Activated CD8-positive, alpha-beta T cell treated with anti-CD3 and anti-CD28 coated beads, Interleukin-2, amount 10 ng/mL, durations not matched to agents 7 days and 5 days (primary cell): Measurements from ENCODE around the gene POMT1. TPM values are rescaled to one million over a fixed set of nuclear protein-coding genes. Genes with fewer than 3 reads are reported as not detected.

Source experiments
- ATAC-seq: fragments of 150-1000 bp; cut with Tn5 transposase; one replicate; pipeline ENCODE4 v1.10.0; 2021; ENCODE audit warnings: moderate library complexity
- CTCF ChIA-PET: fragments of 350-600 bp; sonication (Branson Sonifier 250); formaldehyde crosslinking; loops from one replicate; lab custom pipeline; 2021; ENCODE audit warnings: antibody characterized with exemption; lab: Charles Lee
- POLR2A ChIA-PET: fragments of 350-600 bp; sonication (Branson Sonifier 250); formaldehyde crosslinking; loops from one replicate; lab custom pipeline; 2021; ENCODE audit warnings: antibody characterized with exemption; lab: Charles Lee
- DNase-seq: peaks from one replicate; pipeline ENCODE4 v3.0.0-alpha.2; 2020
- H3K27ac Mint-ChIP-seq: one replicate; pipeline ENCODE4 v1.8.0; 2021; ENCODE audit warnings: mild to moderate bottlenecking, mixed read lengths
- H3K27me3 Mint-ChIP-seq: one replicate; pipeline ENCODE4 v1.8.0; 2021; ENCODE audit warnings: low read depth, mixed read lengths
- H3K36me3 Mint-ChIP-seq: one replicate; pipeline ENCODE4 v1.8.0; 2021; ENCODE audit warnings: low read depth, mixed read lengths
- H3K4me1 Mint-ChIP-seq: one replicate; pipeline ENCODE4 v1.8.0; 2021; ENCODE audit warnings: low read depth, mixed read lengths
- H3K4me3 Mint-ChIP-seq: one replicate; pipeline ENCODE4 v1.8.0; 2021; ENCODE audit warnings: mild to moderate bottlenecking, mixed read lengths
- H3K9me3 Mint-ChIP-seq: one replicate; pipeline ENCODE4 v1.8.0; 2022; ENCODE audit warnings: mixed read lengths; ENCODE audit not compliant: insufficient read depth
- total RNA-seq, 2 experiments: library from RNA; stranded (reverse); gene quantifications; one replicate each; pipeline ENCODE4 v1.2.3, GENCODE V29; 2021

The POMT1 gene
- total RNA-seq, 2 experiments from 2014 or later = 34.4 to 39.2 TPM

DNA sequence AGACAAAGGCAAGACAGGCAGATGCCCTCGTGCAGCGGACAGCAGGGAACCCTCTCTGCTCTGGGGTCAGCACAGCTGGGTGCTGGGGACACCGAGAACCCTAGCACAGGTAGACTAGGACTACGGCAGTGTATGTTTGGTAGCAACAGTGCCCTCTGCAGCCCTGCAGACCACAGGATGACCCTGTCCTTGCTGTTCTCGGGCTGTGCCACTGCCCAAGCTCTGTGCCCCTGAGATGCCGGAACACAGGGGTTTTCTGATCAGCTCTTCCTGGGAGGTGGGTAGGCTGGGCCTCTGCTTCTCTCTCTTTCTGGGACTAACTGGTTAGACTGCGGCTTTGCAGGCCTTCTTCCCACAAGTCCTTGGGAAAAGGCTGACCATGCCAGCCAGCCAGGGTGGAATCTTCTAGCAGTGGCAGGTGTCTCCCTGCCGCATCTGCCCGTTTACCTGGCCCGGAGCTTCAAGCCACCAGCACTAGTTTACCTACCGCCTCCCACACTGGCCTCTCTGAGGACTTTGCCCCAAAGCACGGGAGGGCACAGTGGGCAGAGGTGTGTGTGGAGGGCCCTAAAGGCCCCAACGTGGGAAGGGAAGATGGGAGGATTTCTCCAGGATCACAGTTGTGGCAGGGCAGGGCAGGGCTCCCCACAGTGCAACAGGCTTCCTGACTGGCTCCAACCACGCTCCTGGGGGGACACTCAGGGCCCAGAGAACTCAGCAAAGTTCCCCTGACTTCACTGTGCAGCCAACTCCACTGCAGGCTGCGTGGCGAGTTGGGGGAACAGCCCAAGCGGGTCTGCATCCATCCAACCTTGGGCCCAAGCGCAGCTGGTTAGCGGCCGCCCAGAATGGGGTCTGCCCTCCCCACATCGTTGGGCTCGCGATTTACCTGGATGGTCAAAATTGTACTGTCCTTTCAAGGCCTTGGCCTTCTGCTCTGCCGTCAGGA, 27.2 kb downstream of the POMT1 start:
- H3K9me3 Mint-ChIP-seq = no peaks in the 10 kb centered on the region
- ChIA-PET CTCF (no interaction called here), POLR2A (no interaction called here)
- peak overlapping the region; percentile 72 for H3K27ac Mint-ChIP-seq
- ATAC-seq = no peak
- DNase-seq = no peak
- H3K4me3 Mint-ChIP-seq = peak overlapping the region; percentile 81
- peaks cover 34% of the 10 kb centered on the region for H3K36me3 Mint-ChIP-seq
- peaks cover 25% of the 10 kb centered on the region for H3K4me1 Mint-ChIP-seq
- H3K27me3 Mint-ChIP-seq = no peaks in the 10 kb centered on the region

DNA sequence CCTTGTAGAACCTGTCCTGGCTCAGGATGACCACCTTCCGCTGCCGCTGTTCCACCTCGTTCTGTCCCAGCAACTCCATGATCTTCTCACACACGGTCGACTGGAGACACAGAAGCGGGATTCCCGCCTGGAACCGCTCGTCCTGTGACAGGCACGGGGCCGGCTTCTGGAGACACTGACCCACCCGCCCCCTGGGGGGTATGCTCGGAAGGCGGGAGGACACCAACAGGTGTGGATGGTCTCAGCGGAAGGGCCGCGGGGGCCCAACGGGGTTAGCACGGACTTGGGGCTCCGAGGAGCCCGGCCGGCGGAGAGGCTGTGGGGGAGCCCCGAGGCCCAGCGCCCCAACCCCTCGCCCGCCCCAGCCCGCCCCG, 27.8 kb downstream of the POMT1 start:
- ChIA-PET POLR2A (interaction anchor here (1.0 kb wide), 1 partner anchor 55 kb away, joined by 4 read pairs; no protein-coding TSS in a partner anchor), CTCF (no interaction called here)
- Mint-ChIP-seq H3K9me3 (no peaks in the 10 kb centered on the region), H3K4me1 (peaks cover 32% of the 10 kb centered on the region), H3K27ac (peak overlapping the region; percentile 61), H3K27me3 (no peaks in the 10 kb centered on the region), H3K4me3 (peak overlapping the region; percentile 81), H3K36me3 (peaks cover 30% of the 10 kb centered on the region)
- peak; percentile 27 for ATAC-seq
- DNase-seq = peak; percentile 30

DNA sequence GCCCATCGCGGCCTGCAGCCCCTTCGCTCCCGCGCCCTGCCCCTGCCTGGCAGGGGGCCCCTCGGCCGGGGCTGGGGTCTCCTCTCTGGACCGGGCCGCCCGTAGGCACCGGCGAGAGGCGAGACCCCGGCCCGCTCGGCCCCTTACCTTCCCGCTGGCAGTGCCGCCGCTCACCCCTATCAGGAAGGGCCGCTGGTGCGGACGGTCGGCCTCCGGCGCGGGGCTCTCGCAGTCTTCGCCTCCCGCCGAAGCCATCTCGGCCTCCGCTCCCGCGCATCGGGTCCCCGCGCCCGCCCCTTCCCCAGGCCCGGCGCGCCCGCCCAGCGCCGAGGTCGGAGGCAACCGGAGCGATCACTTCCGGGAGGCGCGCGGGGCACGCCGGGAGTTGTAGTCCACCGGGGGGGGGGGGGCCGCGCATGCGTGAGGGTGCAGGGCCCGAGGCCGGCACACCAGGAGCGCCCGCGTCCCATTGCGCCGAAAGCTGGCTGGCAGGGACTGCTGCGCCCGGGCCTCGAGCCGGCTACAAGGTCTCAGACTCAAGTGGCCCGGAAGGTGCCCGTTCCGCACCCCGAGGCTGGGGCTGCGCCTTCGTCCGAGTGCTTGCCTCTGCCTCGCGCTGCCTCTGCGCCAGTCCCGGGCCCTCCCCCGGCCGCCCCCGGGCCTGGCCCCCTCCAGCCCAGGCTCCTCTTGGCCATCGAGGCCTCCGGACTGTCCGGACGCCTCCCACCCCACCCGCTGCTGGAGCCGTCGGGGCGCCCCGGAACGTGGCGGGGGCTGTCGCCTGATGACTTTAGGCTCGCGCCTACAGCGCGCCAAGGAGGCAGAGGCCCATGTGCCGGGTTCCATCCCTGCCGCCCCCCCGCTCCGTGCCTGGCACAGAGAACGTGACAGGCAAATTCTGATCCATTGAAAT, 28.5 kb downstream of the POMT1 start, which contains the start of gene UCK1:
UCK1 (minus strand) TSS at position 344 of the 913 bp plus-strand sequence; CDS start at position 255, 89 bp downstream.
- CTCF ChIA-PET = no interaction called here
- Mint-ChIP-seq H3K4me1 (peaks cover 32% of the 10 kb centered on the region), H3K4me3 (peak within 1 kb of the TSS; percentile 81), H3K27ac (peak within 1 kb of the TSS; percentile 72), H3K36me3 (peaks cover 25% of the 10 kb centered on the region), H3K27me3 (no peaks in the 10 kb centered on the region), H3K9me3 (no peaks in the 10 kb centered on the region)
- POLR2A ChIA-PET = interaction anchor here (0.7 to 1.0 kb wide), 3 partner anchors 9 to 138 kb away, joined by 3 to 4 read pairs (median 3); no protein-coding TSS in a partner anchor
- ATAC-seq (peak; percentile 93), DNase-seq (peak; percentile 80)

DNA sequence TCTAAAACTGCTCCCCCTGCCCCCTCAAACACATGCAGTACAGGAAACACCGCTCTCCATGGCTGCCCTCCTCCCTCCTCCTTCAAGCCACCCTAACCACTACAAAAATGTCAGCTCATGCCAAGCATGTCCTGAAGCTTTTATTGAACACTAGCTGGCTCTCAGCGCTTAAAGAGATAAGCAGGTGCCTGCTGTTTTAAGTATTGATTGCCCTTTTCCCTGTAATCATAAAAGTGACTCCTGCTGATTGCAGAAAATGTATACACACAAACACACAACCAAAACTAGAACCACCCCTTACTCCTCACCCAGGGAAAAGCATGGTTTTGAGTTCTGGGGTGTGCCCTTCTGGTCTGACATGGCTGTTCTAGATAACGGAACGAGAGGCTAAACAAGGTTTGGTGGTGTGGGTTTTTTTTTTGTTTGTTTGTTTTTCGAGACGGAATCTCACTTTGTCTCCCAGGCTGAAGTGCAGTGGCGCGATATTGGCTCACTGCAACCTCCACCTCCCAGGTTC, 32.1 kb downstream of the POMT1 start:
- peak; percentile 24 for ATAC-seq
- Mint-ChIP-seq H3K4me3 (peak overlapping the region; percentile 55), H3K4me1 (peaks cover 35% of the 10 kb centered on the region), H3K36me3 (peaks cover 4% of the 10 kb centered on the region), H3K27me3 (no peaks in the 10 kb centered on the region), H3K9me3 (no peaks in the 10 kb centered on the region), H3K27ac (peak overlapping the region; percentile 81)
- CTCF ChIA-PET = interaction anchor here (1.1 to 1.5 kb wide), 5 partner anchors 31 to 56 kb away, joined by 3 to 7 read pairs (median 3); no protein-coding TSS in a partner anchor
- POLR2A ChIA-PET = interaction anchor here (1.5 kb wide), 1 partner anchor 44 kb away, joined by 3 read pairs; no protein-coding TSS in a partner anchor
- peak; percentile 62 for DNase-seq

DNA sequence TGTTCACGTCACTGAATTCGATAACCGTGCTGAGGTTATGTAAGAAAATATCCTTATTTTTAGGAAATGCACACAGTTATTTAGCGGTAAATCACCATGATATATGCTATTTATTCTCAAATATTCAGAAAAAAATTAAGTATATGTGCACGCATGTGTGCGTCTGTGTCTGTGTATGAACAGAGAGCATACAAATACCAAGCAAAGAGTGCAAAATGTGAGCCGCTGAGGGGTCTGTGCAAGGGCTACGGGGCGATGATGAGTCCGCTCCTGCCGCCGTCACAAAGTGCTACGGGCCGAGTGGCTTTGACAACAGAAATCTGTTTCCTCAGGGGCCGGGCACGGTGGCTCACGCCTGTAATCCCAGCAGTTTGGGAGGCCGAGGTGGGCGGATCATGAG, 35.2 kb downstream of the POMT1 start:
- Mint-ChIP-seq H3K27ac (no peak overlapping the region), H3K9me3 (peaks cover 5% of the 10 kb centered on the region), H3K4me1 (peaks cover 29% of the 10 kb centered on the region), H3K36me3 (peaks cover 4% of the 10 kb centered on the region), H3K4me3 (no peak overlapping the region), H3K27me3 (no peaks in the 10 kb centered on the region)
- ChIA-PET CTCF (no interaction called here), POLR2A (no interaction called here)
- ATAC-seq = no peak
- no peak for DNase-seq

DNA sequence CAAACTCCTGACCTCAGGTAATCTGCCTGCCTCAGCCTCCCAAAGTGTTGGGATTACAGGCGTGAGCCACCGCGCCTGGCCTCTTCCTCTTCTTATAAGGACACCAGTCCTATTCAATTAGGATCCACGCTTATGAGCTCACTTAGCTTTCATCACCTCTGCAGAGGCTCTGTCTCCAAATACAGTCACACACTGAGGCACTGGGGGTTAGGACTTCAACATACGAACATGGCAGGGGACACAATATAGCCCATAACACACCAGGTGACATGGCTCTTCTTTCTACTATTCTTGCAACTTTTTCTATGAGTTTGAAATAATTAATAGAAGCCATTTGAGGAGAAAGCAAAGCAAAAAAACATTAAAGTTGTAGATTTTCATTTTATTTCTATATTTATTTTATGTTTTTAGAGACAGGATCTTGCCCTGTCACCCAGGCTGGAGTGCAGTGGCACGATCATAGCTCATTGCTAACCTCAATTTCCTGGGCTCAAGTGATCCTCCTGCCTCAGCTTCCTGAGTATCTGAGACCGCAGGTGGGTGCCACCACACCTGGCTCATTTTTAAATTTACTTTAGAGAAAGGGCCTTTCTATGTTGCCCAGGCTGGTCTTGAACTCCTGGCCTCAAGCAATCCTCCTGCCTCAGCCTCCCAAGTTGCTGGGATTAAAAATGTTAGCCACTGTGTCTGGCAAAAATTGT, 36.7 kb downstream of the POMT1 start:
- Mint-ChIP-seq H3K4me3 (no peak overlapping the region), H3K27ac (peak overlapping the region; percentile 77), H3K27me3 (peaks cover 4% of the 10 kb centered on the region), H3K4me1 (peaks cover 25% of the 10 kb centered on the region), H3K36me3 (peaks cover 14% of the 10 kb centered on the region), H3K9me3 (peaks cover 17% of the 10 kb centered on the region)
- CTCF ChIA-PET = no interaction called here
- peak; percentile 54 for DNase-seq
- ATAC-seq = peak; percentile 66
- POLR2A ChIA-PET = interaction anchor here (0.9 kb wide), 2 partner anchors 8 to 36 kb away, joined by 3 read pairs; partner anchors contain the start of gene UCK1

DNA sequence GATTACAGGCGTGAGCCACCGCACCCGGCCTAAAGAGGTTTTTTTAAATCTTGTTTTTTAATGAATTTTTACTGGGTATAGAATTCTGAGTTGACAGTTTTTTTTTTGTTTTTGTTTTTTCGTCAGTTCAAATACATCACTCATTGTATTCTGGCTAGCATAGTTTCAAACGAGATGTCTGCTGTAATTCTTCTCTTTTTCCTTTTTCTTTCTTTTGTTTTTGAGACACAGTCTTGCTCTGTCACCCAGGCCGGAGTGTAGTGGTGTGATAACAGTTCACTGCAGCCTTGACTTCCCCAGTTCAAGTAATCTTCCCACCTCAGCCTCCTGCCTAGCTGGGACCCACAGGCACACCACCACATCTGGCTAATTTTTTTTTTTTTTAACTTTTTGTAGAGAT, 40.4 kb downstream of the POMT1 start:
- Mint-ChIP-seq H3K36me3 (peaks cover 22% of the 10 kb centered on the region), H3K4me3 (no peak overlapping the region), H3K27ac (no peak overlapping the region), H3K9me3 (peaks cover 21% of the 10 kb centered on the region), H3K4me1 (peaks cover 19% of the 10 kb centered on the region), H3K27me3 (peaks cover 36% of the 10 kb centered on the region)
- DNase-seq (no peak), ATAC-seq (no peak)
- ChIA-PET CTCF (no interaction called here), POLR2A (no interaction called here)

DNA sequence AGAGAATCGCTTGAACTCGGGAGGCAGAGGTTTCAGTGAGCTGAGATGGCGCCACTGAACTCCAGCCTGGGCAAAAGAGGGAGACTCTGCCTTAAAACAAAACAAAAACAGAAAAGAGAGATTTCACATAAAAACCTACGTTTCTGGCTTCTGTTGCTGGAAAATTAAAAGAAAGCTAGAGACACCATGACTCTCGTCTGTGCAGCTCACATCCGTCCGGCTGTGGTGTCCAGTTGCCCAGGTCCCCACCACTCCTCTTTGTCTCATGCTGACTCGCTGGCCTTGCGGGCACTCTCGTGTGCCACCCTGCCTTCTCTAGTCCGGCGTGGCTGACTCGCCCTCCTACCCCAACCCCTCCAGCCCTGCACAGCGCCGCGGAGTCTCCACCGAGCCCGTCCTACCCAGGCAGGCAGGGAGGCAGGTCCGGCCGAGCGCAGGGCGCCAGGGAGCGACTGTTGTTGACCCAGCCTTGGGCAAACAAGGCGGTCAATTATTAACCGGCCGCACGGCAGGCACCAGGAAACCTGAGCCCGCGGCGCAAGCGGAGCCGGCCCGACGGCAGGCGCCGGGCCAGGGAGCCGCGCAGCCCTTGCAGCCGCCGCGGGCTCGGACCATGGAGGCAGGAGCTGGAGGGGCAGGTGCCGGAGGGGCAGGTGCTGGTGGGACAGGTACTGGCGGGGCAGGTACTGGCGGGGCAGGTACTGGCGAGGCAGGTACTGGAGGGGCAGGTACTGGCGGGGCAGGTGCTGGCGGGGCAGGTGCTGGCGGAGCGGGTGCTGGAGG, 42.5 kb downstream of the POMT1 start, which contains the start of gene PRRT1B:
PRRT1B (plus strand) TSS at position 521 of the 783 bp plus-strand sequence; CDS start at position 614, 93 bp downstream.
- peaks cover 9% of the 10 kb centered on the region for H3K4me1 Mint-ChIP-seq
- peaks cover 22% of the 10 kb centered on the region for H3K36me3 Mint-ChIP-seq
- ATAC-seq (no peak), DNase-seq (no peak)
- no peak within 1 kb of the TSS for H3K4me3 Mint-ChIP-seq
- ChIA-PET CTCF (interaction anchor here (0.7 kb wide), 1 partner anchor 182 kb away, joined by 3 read pairs; no protein-coding TSS in a partner anchor), POLR2A (no interaction called here)
- no peak within 1 kb of the TSS for H3K27ac Mint-ChIP-seq
- H3K9me3 Mint-ChIP-seq = peaks cover 22% of the 10 kb centered on the region
- H3K27me3 Mint-ChIP-seq = peaks cover 57% of the 10 kb centered on the region

DNA sequence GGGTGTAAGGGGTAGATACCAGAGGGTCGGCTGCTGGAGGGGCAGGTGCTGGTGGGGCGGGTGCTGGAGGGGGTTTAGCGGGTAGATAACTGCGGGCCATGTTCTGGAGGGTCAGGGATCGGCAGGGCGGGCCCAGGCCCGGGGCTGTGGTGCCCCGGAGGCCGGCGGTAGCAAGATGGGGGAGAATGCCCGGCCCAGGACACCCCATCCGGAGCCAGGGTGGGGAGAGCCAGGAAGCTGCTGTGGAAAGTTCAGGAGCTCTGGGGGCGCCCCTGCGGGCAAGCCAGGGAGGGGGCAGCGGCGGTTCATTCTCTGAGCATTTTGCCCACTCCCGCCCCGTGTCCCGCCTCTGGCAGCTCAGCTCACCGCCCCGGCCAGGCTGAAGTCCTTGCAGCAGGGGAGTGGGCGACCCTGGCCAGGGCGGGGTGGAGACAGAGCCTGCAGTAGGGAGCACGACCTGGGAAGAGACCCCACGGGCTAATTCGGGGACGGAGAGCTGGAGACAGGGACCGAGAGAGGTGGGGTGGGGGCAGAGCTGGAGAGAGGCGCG, 43.1 kb downstream of the POMT1 start:
- ChIA-PET POLR2A (interaction anchor here (1.1 kb wide), 1 partner anchor 33 kb away, joined by 3 read pairs; no protein-coding TSS in a partner anchor), CTCF (interaction anchor here (0.7 kb wide), 1 partner anchor 182 kb away, joined by 3 read pairs; no protein-coding TSS in a partner anchor)
- Mint-ChIP-seq H3K36me3 (peaks cover 22% of the 10 kb centered on the region), H3K9me3 (peaks cover 22% of the 10 kb centered on the region), H3K27me3 (peaks cover 62% of the 10 kb centered on the region), H3K4me1 (peaks cover 6% of the 10 kb centered on the region), H3K27ac (no peak overlapping the region), H3K4me3 (no peak overlapping the region)
- ATAC-seq = no peak
- no peak for DNase-seq
